K562 (cell line): ENCODE data around the gene RNF166.

Source experiments
- BRD4 ChIP-seq: fragments of 200-600 bp; sonication (generic); IDR thresholded peaks from 2 replicates; pipeline ENCODE4 v1.6.1; 2017; ENCODE audit warnings: inconsistent platforms
- CAMTA2 ChIP-seq: fragments of 250-450 bp; sonication (Bioruptor Pico); conservative IDR thresholded peaks from 2 replicates; pipeline ENCODE4 v1.5.1; 2022
- CTCF ChIP-seq, 3 experiments: IDR thresholded peaks in 2 of 3; conservative IDR thresholded peaks in 1 of 3; 2 replicates each; pipeline ENCODE4 v1.5.1; 2011 to 2012; ENCODE audit warnings: low read length in 3 of 3, mild to moderate bottlenecking in 3 of 3, control low read depth in 2 of 3, improper control_type of control experiment in 1 of 3, inconsistent platforms in 1 of 3, low read depth in 1 of 3, mixed read lengths in 1 of 3, moderate library complexity in 1 of 3; ENCODE audit not compliant: insufficient read depth in 2 of 3
- ELF4 ChIP-seq: fragments of 450-650 bp; formaldehyde crosslinking; IDR thresholded peaks from 2 replicates; pipeline ENCODE4 v1.4.0; 2022; ENCODE audit warnings: missing genetic modification characterization
- FOXA1 ChIP-seq: fragments of 450-650 bp; IDR thresholded peaks from 2 replicates; pipeline ENCODE4 v1.6.1; 2016; ENCODE audit warnings: mild to moderate bottlenecking, borderline replicate concordance
- MAFK ChIP-seq: IDR thresholded peaks from 2 replicates; pipeline ENCODE4 v1.6.1; 2011; ENCODE audit warnings: low read length, improper control_type of control experiment
- PHB ChIP-seq: fragments of 250-450 bp; sonication (Bioruptor Pico); IDR thresholded peaks from 2 replicates; pipeline ENCODE4 v1.5.0; 2021
- ZBTB2 ChIP-seq: fragments of 450-650 bp; IDR thresholded peaks from 2 replicates; pipeline ENCODE4 v1.6.1; 2016; ENCODE audit warnings: antibody characterized with exemption
- ZFX ChIP-seq: sonication (generic); formaldehyde crosslinking; IDR thresholded peaks from 2 replicates; pipeline ENCODE4 v1.8.0; 2022; ENCODE audit warnings: mild to moderate bottlenecking, missing genetic modification reagents, moderate library complexity
- ZNF3 ChIP-seq: fragments of 250-450 bp; sonication (Bioruptor Pico); IDR thresholded peaks from 2 replicates; pipeline ENCODE4 v1.5.0; 2021; ENCODE audit warnings: mild to moderate bottlenecking, moderate library complexity
- ZNF311 ChIP-seq: fragments of 250-450 bp; sonication (Bioruptor Pico); IDR thresholded peaks from 2 replicates; pipeline ENCODE4 v1.4.0; 2020; ENCODE audit warnings: mild to moderate bottlenecking, moderate library complexity
- ZNF398 ChIP-seq: fragments of 250-450 bp; sonication (Bioruptor Pico); IDR thresholded peaks from 2 replicates; pipeline ENCODE4 v1.8.0; 2021; ENCODE audit warnings: moderate library complexity, mild to moderate bottlenecking, inconsistent platforms
- ZNF639 ChIP-seq, 2 experiments: fragments of 200-800 bp in 1 of 2; sonication (Bioruptor generic) in 1 of 2; sonication (generic) in 1 of 2; formaldehyde crosslinking in 1 of 2; IDR thresholded peaks in 1 of 2; conservative IDR thresholded peaks in 1 of 2; 2 replicates each; pipeline versions ENCODE4 v1.5.0 to v1.6.1; 2016 to 2020; ENCODE audit warnings: missing compliant biosample characterization in 1 of 2, missing genetic modification characterization in 1 of 2, missing genetic modification reagents in 1 of 2

GRCh38 chr16:88715312-88716190, 9.3 kb upstream of the RNF166 start:
- TF ChIP-seq ZNF311 (CRISPR knock-in tag): no peak
- TF ChIP-seq MAFK: no peak
- no peak for TF ChIP-seq CAMTA2 (CRISPR knock-in tag)
- TF ChIP-seq BRD4: no peak
- TF ChIP-seq ZNF398: no peak
- no peak for TF ChIP-seq ZNF3
- TF ChIP-seq PHB (CRISPR knock-in tag): no peak
- TF ChIP-seq CTCF (IDR thresholded peaks at IDR 0.05 in 2 of 3, conservative IDR thresholded peaks at IDR 0.05 in 1 of 3; ENCODE audit: insufficient read depth in 2 of 3, low read depth in 1 of 3, low read length in 3 of 3): 0 out of 6 replicates have a peak, but pooled peaks of 1 of the 3 experiments have one; percentile 10
- no peak for TF ChIP-seq ELF4 (CRISPR knock-in tag)
- no peak for TF ChIP-seq ZNF639 (CRISPR knock-in tag; conservative IDR thresholded peaks at IDR 0.05 in 1 of 2, IDR thresholded peaks at IDR 0.05 in 1 of 2)
- TF ChIP-seq ZFX: no peak
- no peak for TF ChIP-seq ZBTB2
- TF ChIP-seq FOXA1: no peak
